ENCODE measurements around the gene IQCE. TPM values are rescaled to one million over a fixed set of nuclear protein-coding genes. Genes with fewer than 3 reads are reported as not detected.

The IQCE gene
- total RNA-seq, 1 experiment from 2014 or later: 21.4 TPM

DNA sequence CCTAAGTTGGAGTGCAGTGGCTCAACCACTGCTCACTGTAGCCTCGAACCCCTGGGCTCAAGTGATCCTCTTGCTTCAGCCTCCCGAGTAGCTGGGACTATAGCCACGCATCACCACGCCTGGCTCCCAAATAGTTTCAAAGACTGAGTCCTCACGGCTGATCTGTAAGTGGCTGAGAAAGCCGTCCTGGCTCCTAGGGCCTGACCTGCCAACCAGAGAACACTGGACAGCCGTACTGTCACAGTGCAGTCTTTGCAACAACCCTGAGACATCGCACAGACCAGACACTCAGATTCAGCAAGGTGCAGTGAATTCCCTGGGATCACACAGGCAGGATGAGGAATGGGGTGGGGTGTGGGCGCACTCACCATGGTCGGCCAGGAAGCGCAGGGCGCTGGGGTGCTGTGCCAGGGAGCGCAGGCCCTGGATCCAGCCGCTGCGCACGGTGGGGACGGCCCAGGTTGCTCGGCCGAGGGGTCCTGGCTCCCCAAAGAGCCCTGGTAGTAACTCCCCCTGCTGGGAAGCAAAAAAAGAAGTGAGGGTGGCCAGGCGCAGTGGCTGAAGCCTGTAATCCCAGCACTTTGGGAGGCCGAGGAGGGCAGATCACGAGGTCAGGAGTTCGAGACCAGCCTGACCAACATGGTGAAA lies 14.1 kb upstream of the IQCE start:
- no peaks in the 10 kb centered on the region for H3K9me3 ChIP-seq (ENCODE audit: control insufficient read depth in 1 of 2, insufficient read depth in 1 of 2, low read depth in 1 of 2, low read length in 2 of 2)
- ChIA-PET CTCF (no interaction called here), POLR2A (no interaction called here), RAD21 (ENCODE audit: low non-redundant PET in 1 of 2, low total read pairs in 2 of 2, uncharacterized antibody in 2 of 2, unreplicated experiment in 2 of 2) (no interaction called here)
- no peaks in the 10 kb centered on the region for H3K27me3 ChIP-seq (ENCODE audit: insufficient read depth, low read length)
- BruUV-seq (replicated peaks): no TSS peak
- TF ChIP-seq YY1 (IDR thresholded peaks at IDR 0.05; ENCODE audit: extremely low read depth, insufficient replicate concordance, low read depth, low read length): no peak
- no peak for TF ChIP-seq CEBPB (IDR thresholded peaks at IDR 0.05; ENCODE audit: low read depth)
- TF ChIP-seq, protein P1, sequence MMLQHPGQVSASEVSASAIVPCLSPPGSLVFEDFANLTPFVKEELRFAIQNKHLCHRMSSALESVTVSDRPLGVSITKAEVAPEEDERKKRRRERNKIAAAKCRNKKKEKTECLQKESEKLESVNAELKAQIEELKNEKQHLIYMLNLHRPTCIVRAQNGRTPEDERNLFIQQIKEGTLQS (IDR thresholded peaks at IDR 0.05): no peak
- no peak for TF ChIP-seq SIN3A (IDR thresholded peaks at IDR 0.05; ENCODE audit: low read depth)
- no peak for TF ChIP-seq CBX3 (IDR thresholded peaks at IDR 0.05; ENCODE audit: low read depth)
- TF ChIP-seq FOSL1 (IDR thresholded peaks at IDR 0.05; ENCODE audit: low read depth): no peak
- TF ChIP-seq, protein P2, sequence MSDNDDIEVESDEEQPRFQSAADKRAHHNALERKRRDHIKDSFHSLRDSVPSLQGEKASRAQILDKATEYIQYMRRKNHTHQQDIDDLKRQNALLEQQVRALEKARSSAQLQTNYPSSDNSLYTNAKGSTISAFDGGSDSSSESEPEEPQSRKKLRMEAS (IDR thresholded peaks at IDR 0.05): no peak
- no peak for TF ChIP-seq POLR2A (IDR thresholded peaks at IDR 0.05; ENCODE audit: borderline replicate concordance, extremely low read depth, insufficient read depth, insufficient read length)
- TF ChIP-seq SRF (IDR thresholded peaks at IDR 0.05; ENCODE audit: low read depth): no peak
- TF ChIP-seq, protein P3, sequence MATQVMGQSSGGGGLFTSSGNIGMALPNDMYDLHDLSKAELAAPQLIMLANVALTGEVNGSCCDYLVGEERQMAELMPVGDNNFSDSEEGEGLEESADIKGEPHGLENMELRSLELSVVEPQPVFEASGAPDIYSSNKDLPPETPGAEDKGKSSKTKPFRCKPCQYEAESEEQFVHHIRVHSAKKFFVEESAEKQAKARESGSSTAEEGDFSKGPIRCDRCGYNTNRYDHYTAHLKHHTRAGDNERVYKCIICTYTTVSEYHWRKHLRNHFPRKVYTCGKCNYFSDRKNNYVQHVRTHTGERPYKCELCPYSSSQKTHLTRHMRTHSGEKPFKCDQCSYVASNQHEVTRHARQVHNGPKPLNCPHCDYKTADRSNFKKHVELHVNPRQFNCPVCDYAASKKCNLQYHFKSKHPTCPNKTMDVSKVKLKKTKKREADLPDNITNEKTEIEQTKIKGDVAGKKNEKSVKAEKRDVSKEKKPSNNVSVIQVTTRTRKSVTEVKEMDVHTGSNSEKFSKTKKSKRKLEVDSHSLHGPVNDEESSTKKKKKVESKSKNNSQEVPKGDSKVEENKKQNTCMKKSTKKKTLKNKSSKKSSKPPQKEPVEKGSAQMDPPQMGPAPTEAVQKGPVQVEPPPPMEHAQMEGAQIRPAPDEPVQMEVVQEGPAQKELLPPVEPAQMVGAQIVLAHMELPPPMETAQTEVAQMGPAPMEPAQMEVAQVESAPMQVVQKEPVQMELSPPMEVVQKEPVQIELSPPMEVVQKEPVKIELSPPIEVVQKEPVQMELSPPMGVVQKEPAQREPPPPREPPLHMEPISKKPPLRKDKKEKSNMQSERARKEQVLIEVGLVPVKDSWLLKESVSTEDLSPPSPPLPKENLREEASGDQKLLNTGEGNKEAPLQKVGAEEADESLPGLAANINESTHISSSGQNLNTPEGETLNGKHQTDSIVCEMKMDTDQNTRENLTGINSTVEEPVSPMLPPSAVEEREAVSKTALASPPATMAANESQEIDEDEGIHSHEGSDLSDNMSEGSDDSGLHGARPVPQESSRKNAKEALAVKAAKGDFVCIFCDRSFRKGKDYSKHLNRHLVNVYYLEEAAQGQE (IDR thresholded peaks at IDR 0.05; ENCODE audit: low read depth): no peak
- no peak for TF ChIP-seq JUND (IDR thresholded peaks at IDR 0.05)
- no peak for TF ChIP-seq SP1 (IDR thresholded peaks at IDR 0.05; ENCODE audit: low read depth)
- no peak for TF ChIP-seq TCF7L2 (IDR thresholded peaks at IDR 0.05; ENCODE audit: borderline replicate concordance, extremely low read depth, insufficient read depth, insufficient read length)
- no peaks in the 10 kb centered on the region for H3K4me1 ChIP-seq (ENCODE audit: control insufficient read depth in 1 of 2, insufficient read depth in 2 of 2, low read length in 2 of 2)
- H3K4me3 ChIP-seq (replicated peaks in 1 of 2; ENCODE audit: low read depth in 1 of 2, low read length in 2 of 2): no peak overlapping the region
- no peak for DNase-seq (ENCODE audit: low read depth, low spot score)
- no peak overlapping the region for H3K9ac ChIP-seq (ENCODE audit: low read length)
- peaks cover 31 to 33% of the 10 kb centered on the region in 2 experiments for H3K36me3 ChIP-seq (ENCODE audit: control insufficient read depth in 1 of 2, insufficient read depth in 2 of 2, low read length in 2 of 2)
- ATAC-seq: no peak
- intact Hi-C loops (cut with micrococcal nuclease): no loop called here
- H3K4me2 ChIP-seq (ENCODE audit: low read length): no peak overlapping the region
- no peaks in the 10 kb centered on the region for H3K79me2 ChIP-seq (ENCODE audit: insufficient read depth, low read length)
- no peak overlapping the region for H2AFZ ChIP-seq (ENCODE audit: low read depth, low read length, poor library complexity, severe bottlenecking)
- no peaks in the 10 kb centered on the region for H3K9me2 ChIP-seq (ENCODE audit: insufficient read depth)
- no peak overlapping the region for H3K27ac ChIP-seq (ENCODE audit: low read depth, low read length)
- H4K20me1 ChIP-seq (ENCODE audit: insufficient read depth): no peaks in the 10 kb centered on the region
